ENCODE measurements around the gene GBP7. TPM values are rescaled to one million over a fixed set of nuclear protein-coding genes. Genes with fewer than 3 reads are reported as not detected.
A peak's percentile ranks its signal among the peaks of the same experiment; 100 is the strongest.
"Not testable (repeated sequence)": the region's sequence is repeated elsewhere in the genome, so short reads cannot be mapped to it uniquely, and the experiment has no call there.

Gene GBP7
- total RNA-seq, 4 donors from 2014 or later: not detected

GRCh38 chr1:89126602-89127565 lies 48.9 kb downstream of the GBP7 start:
- DNase-seq; intact Hi-C loops (cut with DNase I); H3K27me3 ChIP-seq; H3K9me3 ChIP-seq; H3K36me3 ChIP-seq: not testable (repeated sequence)
- peak in 1 of 4 donors; percentile 48 for TF ChIP-seq POLR2A (IDR thresholded peaks at IDR 0.05)
- peak overlapping the region; percentile 70 to 94 (median 88) for H3K27ac ChIP-seq
- H3K4me3 ChIP-seq: peak overlapping the region in 2 of 4 donors; percentile 12 to 72
- 72 to 79% methylated on average over 18 to 23 of the region's 23 CpGs for WGBS, 2 donors
- H3K4me1 ChIP-seq: peaks cover 15 to 78% (median 27%) of the 10 kb centered on the region in 3 donors

- H3K4me3 ChIP-seq: peak within 1 kb of the TSS; percentile 33 to 72 (median 57)
- TF ChIP-seq CTCF (IDR thresholded peaks at IDR 0.05): no peak
- peak in 2 of 4 donors; percentile 43 to 73 for TF ChIP-seq POLR2A (IDR thresholded peaks at IDR 0.05)
- WGBS, 2 donors: 1% methylated on average over 6 of the region's 6 CpGs
- peak within 1 kb of the TSS; percentile 70 to 94 (median 88) for H3K27ac ChIP-seq
- intact Hi-C loops (cut with DNase I): no loop called here
- peaks cover 15 to 78% (median 27%) of the 10 kb centered on the region in 3 donors for H3K4me1 ChIP-seq
- no peak for DNase-seq
- H3K27me3 ChIP-seq: no peaks in the 10 kb centered on the region
- no peaks in the 10 kb centered on the region for H3K9me3 ChIP-seq
- peaks cover 0 to 9% (median 0%) of the 10 kb centered on the region in 3 donors for H3K36me3 ChIP-seq
Observed at GRCh38 chr1:89125913-89126580, 49.8 kb downstream of the GBP7 start, which contains the start of gene GBP2. Gene GBP2 (minus strand): TSS chr1:89126114. CDS start chr1:89121966, 4,148 bp downstream.

- peak overlapping the region; percentile 70 to 94 (median 88) for H3K27ac ChIP-seq
- peak overlapping the region; percentile 33 to 72 (median 57) for H3K4me3 ChIP-seq
- H3K4me1 ChIP-seq: peaks cover 15 to 74% (median 27%) of the 10 kb centered on the region in 3 donors
- no peaks in the 10 kb centered on the region for H3K27me3 ChIP-seq
- no peaks in the 10 kb centered on the region for H3K9me3 ChIP-seq
- no peak for TF ChIP-seq CTCF (IDR thresholded peaks at IDR 0.05)
- TF ChIP-seq POLR2A (IDR thresholded peaks at IDR 0.05): no peak
- intact Hi-C loops (cut with DNase I): no loop called here
- 11 to 13% methylated on average over 3 of the region's 3 CpGs for WGBS, 2 donors
- no peak for DNase-seq
- peaks cover 0 to 16% (median 0%) of the 10 kb centered on the region in 3 donors for H3K36me3 ChIP-seq
Observed at GRCh38 chr1:89125240-89125912, 50.4 kb downstream of the GBP7 start.

GRCh38 chr1:89121641-89122040 lies 54.2 kb downstream of the GBP7 start:
- no peak for TF ChIP-seq CTCF (IDR thresholded peaks at IDR 0.05)
- TF ChIP-seq POLR2A (IDR thresholded peaks at IDR 0.05): no peak
- no peaks in the 10 kb centered on the region for H3K9me3 ChIP-seq
- H3K27ac ChIP-seq: no peak overlapping the region
- no peaks in the 10 kb centered on the region for H3K27me3 ChIP-seq
- intact Hi-C loops (cut with DNase I): no loop called here
- H3K4me3 ChIP-seq: no peak overlapping the region
- WGBS, 2 donors: 93 to 99% methylated on average over 8 of the region's 8 CpGs
- peaks cover 8 to 42% (median 13%) of the 10 kb centered on the region in 3 donors for H3K4me1 ChIP-seq
- no peak for DNase-seq
- H3K36me3 ChIP-seq: peaks cover 0 to 54% (median 24%) of the 10 kb centered on the region in 3 donors

GRCh38 chr1:89114662-89115061 lies 61.1 kb downstream of the GBP7 start:
- H3K27ac ChIP-seq: no peak overlapping the region
- H3K4me3 ChIP-seq: no peak overlapping the region
- H3K27me3 ChIP-seq: no peaks in the 10 kb centered on the region
- no peak for DNase-seq
- WGBS, 2 donors: 65 to 84% methylated on average over 2 of the region's 2 CpGs
- no peaks in the 10 kb centered on the region for H3K9me3 ChIP-seq
- TF ChIP-seq POLR2A (IDR thresholded peaks at IDR 0.05): no peak
- no peak for TF ChIP-seq CTCF (IDR thresholded peaks at IDR 0.05)
- peaks cover 7 to 100% (median 23%) of the 10 kb centered on the region in 3 donors for H3K36me3 ChIP-seq
- intact Hi-C loops (cut with DNase I): no loop called here
- H3K4me1 ChIP-seq: no peaks in the 10 kb centered on the region
